GM18951 (cell line): ENCODE measurements around the gene MAP3K5.
"Not testable (repeated sequence)": the region's sequence is repeated elsewhere in the genome, so short reads cannot be mapped to it uniquely, and the experiment has no call there.

Experiments used
- POLR2A ChIP-seq: IDR thresholded peaks from 4 replicates; pipeline ENCODE4 v1.6.1; 2011; ENCODE audit warnings: mild to moderate bottlenecking; ENCODE audit not compliant: insufficient read length, insufficient read depth; ENCODE audit errors: extremely low read depth
- in situ Hi-C: fragments of 300-500 bp; cut with MboI; formaldehyde crosslinking; loops from one replicate; pipeline ENCODE4 v1.12.0; 2022; ENCODE audit warnings: low sequenced_read_pairs, mixed read lengths, inconsistent platforms; ENCODE audit not compliant: unreplicated experiment

MAP3K5 gene

DNA sequence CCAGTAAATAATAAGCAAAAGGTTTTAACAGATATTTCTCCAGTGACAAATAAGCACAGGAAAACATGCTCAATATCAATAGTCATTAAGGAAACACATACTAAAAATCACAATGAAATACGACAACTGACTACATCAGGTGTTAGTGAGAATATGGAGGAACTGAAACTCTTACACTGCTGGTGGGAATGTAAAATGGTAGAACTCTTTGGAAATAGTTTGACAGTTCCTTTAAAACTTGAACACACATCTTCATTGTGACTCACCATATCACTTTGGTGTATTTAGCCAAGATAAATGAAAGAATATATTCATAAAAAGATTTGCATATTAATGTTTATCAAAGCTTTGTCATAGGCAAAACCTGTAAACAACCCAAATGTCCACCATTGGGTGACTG lies 11.3 kb upstream of the MAP3K5 start:
- TF ChIP-seq POLR2A: no peak
- in situ Hi-C loops: no loop called here

- TF ChIP-seq POLR2A: no peak
- in situ Hi-C loops: no loop called here
These were observed 9.3 kb upstream of the MAP3K5 start for GRCh38 chr6:136801581-136801980.

DNA sequence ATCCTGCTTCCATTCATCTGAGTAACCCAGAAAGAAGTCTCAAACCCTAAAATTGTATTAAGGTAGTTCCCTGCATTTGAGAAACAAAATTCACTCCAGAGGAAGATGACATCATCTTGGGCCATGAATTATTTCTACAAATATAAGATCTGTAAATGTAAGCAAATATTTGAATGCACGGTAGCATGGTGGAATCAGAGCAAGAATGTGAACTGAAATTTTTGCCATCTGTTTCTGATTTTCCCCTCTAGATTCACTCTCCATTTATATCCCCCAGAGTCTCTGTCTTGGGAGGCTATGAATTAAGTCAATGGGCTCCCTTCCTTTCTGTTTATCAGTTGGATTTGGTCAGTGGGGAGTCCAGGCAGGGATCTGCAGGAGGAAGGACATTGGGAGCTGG lies 5.8 kb upstream of the MAP3K5 start:
- in situ Hi-C loops: no loop called here

DNA sequence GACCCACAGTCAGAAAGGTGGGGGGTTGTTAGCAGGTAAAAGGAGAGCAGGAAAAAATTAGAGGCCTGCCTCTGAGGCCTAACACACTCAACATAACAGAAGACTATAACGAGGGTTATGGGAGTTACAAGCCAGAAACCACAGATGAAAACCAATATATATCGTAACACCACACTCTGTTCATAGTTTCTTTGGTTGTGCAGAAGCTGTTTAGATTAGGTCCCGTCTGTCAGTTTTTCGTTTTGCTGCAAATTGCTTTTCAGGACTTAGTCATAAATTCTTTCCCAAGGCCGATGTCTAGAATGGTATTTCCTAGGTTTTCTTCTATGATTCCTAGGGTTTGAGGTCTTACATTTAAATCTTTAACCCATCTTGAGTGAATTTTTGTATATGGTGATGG lies 3.7 kb upstream of the MAP3K5 start:
- in situ Hi-C loops: no loop called here

More for the DNA sequence above, 5.8 kb upstream of the MAP3K5 start:
- no peak for TF ChIP-seq POLR2A

GRCh38 chr6:136795386-136795785 lies 3.1 kb upstream of the MAP3K5 start:
- in situ Hi-C loops: no loop called here
- no peak for TF ChIP-seq POLR2A

More for the DNA sequence above, 3.7 kb upstream of the MAP3K5 start:
- no peak for TF ChIP-seq POLR2A

DNA sequence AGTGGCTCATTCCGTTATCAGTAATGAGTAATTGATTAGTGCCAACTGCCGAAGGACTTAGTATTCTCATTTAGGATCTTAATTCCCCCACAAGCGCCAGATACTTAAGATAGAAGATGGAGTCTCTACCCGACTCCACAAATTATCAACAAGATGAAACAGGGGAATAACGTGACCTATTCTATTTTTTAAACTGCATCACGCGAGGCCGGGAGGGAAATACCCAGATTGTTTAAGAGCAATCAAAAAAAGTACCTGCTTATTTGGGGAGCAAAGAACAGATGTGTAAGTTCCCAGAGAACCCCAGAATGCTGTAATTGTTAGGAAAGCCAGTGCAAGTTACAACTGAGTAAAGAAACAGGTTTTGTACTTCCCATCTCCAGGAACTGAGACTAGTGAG lies 1.1 kb upstream of the MAP3K5 start:
- TF ChIP-seq POLR2A: no peak
- in situ Hi-C loops: loop anchor here (5.0 kb wide), 1 partner anchor 151 kb away; no protein-coding TSS in a partner anchor

DNA sequence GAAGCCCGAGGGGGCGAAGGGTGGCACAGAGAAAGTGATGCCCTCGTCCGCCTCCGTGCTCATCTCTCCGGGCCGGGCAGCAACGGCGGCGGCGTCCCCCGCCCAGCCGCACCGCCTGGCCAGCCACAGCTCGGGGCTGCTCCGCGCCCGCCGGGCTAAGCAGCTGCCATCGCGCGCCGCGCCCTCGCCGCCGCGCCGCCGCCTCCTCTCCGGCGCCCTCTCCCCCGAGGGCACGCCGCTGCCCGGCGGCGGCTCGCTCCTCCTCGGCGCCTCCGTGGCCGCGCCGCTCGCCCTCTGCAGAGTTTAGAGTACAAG lies 225 bp downstream of the MAP3K5 start:
- in situ Hi-C loops: loop anchor here (5.0 kb wide), 1 partner anchor 150 kb away; no protein-coding TSS in a partner anchor
- TF ChIP-seq POLR2A: no peak

DNA sequence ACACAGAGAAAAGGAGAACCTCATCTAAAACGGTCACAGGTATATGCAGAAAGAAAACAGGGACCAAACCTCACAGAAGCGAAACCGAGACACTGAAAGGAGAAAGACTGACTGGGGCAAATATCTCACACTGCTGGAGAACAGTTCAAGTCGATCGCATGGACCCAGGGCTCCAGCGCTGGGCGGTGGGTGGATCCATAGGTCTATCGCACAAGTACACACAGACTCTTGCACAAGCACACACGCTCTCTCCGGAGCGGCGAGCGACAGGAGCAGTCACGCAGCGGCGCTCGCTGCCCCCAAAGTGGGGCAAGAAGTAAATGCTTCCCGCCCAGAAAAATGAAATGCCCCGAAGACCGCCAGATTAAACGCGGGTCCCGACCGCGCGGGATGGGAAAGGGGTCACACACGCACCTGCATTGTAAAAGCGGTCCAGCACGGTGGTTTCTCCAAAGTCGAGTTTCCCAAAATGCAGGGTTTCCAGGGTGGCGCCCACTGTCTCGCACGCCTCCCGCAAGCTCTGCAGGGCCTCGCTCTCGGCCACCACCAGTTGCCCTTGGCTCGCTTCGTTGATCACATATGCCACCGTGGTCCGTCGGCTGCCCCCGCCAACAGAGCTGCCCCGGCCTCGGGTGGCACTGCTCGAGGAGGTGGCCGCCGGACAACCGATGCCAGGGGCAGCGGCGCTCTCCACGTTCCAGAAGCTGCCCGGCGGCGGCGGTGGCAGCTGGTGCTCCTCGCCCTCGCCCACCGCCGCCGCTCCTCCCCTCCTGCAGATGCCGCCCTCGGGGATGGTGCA lies 782 bp downstream of the MAP3K5 start:
- in situ Hi-C loops: loop anchor here (5.0 kb wide), 1 partner anchor 149 kb away; no protein-coding TSS in a partner anchor
- TF ChIP-seq POLR2A: peak; percentile 79

DNA sequence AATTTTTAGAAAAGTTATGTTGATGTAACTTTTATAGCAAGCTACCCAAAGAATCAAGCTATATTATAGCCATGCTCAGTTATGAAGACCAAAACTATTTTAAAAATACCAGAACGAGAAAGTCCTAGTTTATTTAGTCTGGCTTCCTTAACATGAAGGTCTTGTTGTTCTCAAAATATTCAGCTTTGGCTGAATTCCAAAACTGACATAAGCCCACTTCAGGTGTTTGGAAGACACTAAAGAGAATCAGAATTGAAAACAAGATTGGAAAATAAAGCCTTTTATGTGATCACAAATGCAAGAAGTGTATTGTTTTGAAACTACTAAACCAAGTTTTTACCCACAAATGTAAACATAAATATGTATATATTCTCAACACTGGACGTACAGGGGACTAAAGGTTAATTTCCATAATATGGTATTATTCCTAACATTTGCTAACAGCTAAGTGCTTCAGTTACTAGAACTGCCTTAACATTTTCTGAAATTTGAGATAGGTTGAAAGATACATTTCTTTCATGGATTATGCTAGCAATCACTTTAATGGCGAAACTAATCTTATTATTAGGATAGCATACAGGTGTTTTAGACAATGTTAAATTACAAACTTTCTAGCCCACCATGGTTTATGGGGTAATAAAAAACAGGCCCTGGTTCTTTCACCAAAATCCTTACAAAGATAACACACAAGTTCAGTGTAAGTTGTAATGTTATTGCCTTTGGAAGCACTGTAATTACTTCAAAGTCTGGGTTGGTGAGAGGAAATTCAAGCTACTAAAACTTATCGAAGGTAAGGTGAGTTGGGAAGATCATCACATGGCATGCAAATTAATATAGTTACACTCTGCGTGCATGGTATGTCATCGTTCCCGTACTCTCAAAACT lies 1.6 kb downstream of the MAP3K5 start:
- in situ Hi-C loops: loop anchor here (5.0 kb wide), 1 partner anchor 148 kb away; no protein-coding TSS in a partner anchor
- TF ChIP-seq POLR2A: no peak

DNA sequence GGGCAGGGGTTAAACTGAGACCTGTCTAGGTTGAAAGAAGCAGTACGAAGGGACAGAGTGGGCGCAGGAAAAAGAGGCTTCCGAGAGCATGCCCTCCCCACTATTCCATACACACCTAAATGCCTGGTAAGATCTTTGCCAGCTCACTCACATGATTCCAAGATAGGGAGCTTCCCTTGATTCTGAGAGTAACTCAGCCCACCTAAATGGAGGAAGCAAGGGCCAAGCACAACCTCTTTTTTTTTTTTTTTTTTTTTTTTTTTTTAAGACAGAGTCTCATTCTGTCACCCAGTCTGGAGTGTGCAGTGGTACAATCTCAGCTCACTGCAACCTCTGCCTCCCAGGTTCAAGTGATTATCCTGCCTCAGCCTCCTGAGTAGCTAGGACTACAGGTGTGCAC lies 2.8 kb downstream of the MAP3K5 start:
- in situ Hi-C loops: not testable (repeated sequence)

GRCh38 chr6:136788069-136788902 lies 4.0 kb downstream of the MAP3K5 start:
- in situ Hi-C loops: no loop called here
- no peak for TF ChIP-seq POLR2A

GRCh38 chr6:136787726-136788068 lies 4.6 kb downstream of the MAP3K5 start:
- TF ChIP-seq POLR2A: no peak
- in situ Hi-C loops: no loop called here

DNA sequence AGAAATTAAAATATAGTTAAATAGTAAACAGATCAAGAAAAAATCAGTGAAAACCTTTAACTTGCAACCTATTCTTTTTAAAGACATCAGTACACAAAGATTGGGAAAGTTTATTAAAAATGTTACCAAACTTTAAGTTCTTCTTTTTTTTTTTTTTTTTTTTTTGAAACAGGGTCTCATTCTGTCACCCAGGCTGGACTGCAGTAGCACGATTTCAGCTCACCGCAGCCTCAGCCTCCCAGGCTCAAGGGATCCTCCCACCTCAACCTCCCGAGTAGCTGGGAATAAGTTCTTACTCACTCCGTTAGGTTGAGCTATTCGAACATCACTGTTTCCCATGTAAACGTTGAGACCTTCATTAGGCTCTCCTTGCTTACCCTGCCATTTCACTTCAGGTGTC lies 5.6 kb downstream of the MAP3K5 start:
- in situ Hi-C loops: no loop called here
- TF ChIP-seq POLR2A: no peak
